Mesodermal cell (in vitro differentiated cells): ENCODE data around the gene GAS2L3.
"Not testable (repeated sequence)": the region's sequence is repeated elsewhere in the genome, so short reads cannot be mapped to it uniquely, and the experiment has no call there.

ENCODE experiments used
- H3K27ac ChIP-seq: 2 replicates; pipeline ENCODE4 v1.7.0; 2013; ENCODE audit warnings: mild to moderate bottlenecking, low read depth, low read length, moderate library complexity; ENCODE audit not compliant: severe bottlenecking
- H3K36me3 ChIP-seq: 2 replicates; pipeline ENCODE4 v1.7.1; 2013; ENCODE audit warnings: mild to moderate bottlenecking, low read length, moderate library complexity; ENCODE audit not compliant: control insufficient read depth, insufficient read depth
- H3K4me1 ChIP-seq: one replicate; pipeline ENCODE4 v1.7.1; 2013; ENCODE audit warnings: mild to moderate bottlenecking, low read length; ENCODE audit not compliant: insufficient read depth, control insufficient read depth, poor library complexity, severe bottlenecking
- H3K4me3 ChIP-seq: 2 replicates; pipeline ENCODE4 v1.7.0; 2013; ENCODE audit warnings: low read length, control low read depth, mild to moderate bottlenecking; ENCODE audit not compliant: insufficient read depth, poor library complexity, severe bottlenecking; ENCODE audit errors: extremely low read depth
- H3K9me3 ChIP-seq: 2 replicates; pipeline ENCODE4 v1.7.1; 2013; ENCODE audit warnings: mild to moderate bottlenecking, low read length, moderate library complexity; ENCODE audit not compliant: control insufficient read depth
- WGBS, 2 experiments: methylation state at CpG; one replicate each; pipeline ENCODE4 v1.1.5; 2013; ENCODE audit warnings: missing lambda C conversion rate in 2 of 2; ENCODE audit not compliant: insufficient coverage in 2 of 2; 5-methylcytosine and 5-hydroxymethylcytosine counted together

Gene GAS2L3

DNA sequence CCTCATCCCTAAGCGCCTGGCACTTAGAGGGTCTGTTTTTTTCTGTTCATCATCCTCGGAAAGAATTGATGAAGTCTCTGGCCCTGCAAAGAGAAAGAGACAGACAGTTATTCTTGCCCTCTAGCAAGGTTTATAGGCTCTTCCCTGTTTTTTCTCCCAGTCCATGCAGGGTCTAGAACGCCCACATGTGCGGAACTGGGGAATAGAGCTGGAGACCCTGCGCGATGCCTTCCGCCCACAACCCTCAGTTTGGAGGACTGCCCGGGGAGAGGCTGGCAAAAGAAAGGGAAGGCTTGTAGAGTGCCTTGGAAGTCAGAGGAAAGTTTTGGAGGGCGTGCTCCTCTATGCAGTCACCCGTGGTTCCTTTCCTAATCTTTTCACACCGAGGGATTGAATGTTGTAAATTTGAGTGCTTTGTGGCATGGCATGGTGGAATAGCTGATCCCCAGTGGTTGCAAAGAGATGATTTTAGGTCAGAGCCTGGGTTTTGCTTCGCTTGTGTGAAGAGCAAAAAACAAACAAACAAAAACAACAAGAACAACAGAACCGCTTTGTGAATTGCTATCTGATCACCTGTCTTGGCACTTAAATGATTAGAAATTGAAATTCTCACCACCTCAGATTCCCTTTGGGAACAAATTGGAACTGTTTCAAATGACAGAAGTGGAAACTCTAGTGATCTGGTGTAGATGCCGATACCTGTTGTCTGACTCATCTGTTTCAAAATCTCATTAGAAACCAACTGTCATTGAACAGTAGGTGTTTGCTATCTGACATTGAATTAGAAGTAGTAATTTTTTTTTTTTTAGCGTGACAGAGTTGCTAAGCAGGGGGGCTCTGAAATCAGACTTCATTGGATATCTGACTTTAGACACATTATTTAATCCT, 947 bp downstream of the GAS2L3 start:
- peaks cover 3% of the 10 kb centered on the region for H3K4me1 ChIP-seq
- no peak overlapping the region for H3K27ac ChIP-seq
- H3K36me3 ChIP-seq, result no peaks in the 10 kb centered on the region
- H3K4me3 ChIP-seq, result peak overlapping the region; percentile 69
- 0 to 9% methylated on average over 3 to 6 of the region's 15 CpGs for WGBS, 2 experiments
- H3K9me3 ChIP-seq, result no peaks in the 10 kb centered on the region

GRCh38 chr12:100576331-100577036, 3.0 kb downstream of the GAS2L3 start:
- Histone ChIP-seq H3K9me3 (no peaks in the 10 kb centered on the region), H3K27ac (no peak overlapping the region), H3K4me1 (peaks cover 3% of the 10 kb centered on the region), H3K36me3 (no peaks in the 10 kb centered on the region), H3K4me3 (no peak overlapping the region)
- no CpG with 5 or more reads among the region's 3 CpGs for WGBS, 2 experiments

GRCh38 chr12:100578923-100579322, 5.4 kb downstream of the GAS2L3 start:
- H3K4me3 ChIP-seq, result no peak overlapping the region
- peaks cover 7% of the 10 kb centered on the region for H3K9me3 ChIP-seq
- peaks cover 3% of the 10 kb centered on the region for H3K4me1 ChIP-seq
- H3K27ac ChIP-seq, result no peak overlapping the region
- WGBS, 2 experiments, result 88 to 100% methylated on average over 4 to 5 of the region's 5 CpGs
- H3K36me3 ChIP-seq, result no peaks in the 10 kb centered on the region

DNA sequence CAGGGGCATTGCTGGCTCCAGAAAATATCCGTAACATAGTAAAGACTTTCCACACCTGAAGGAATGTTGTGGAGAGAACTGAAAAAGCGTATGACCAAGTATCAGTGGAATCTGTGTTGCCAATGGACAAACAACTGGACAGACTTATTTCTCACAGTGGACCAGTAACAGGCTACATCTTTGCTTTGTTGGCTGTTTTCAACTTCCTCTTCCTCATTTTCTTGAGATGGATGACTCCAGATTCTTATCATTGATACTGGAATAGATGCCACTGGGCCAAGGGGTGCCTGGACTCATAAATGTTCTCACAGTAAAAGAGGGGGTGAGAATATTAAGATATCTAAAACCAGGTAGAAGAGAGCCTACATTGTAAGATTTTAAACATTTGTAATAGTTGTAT, 6.4 kb downstream of the GAS2L3 start:
- peaks cover 7% of the 10 kb centered on the region for H3K9me3 ChIP-seq
- WGBS, 2 experiments, result 83 to 91% methylated on average over 2 of the region's 2 CpGs

GRCh38 chr12:100584256-100584655, 10.8 kb downstream of the GAS2L3 start:
- WGBS, 2 experiments, result 72 to 88% methylated on average over 3 of the region's 3 CpGs
- Histone ChIP-seq H3K36me3 (no peaks in the 10 kb centered on the region), H3K27ac (no peak overlapping the region), H3K4me3 (no peak overlapping the region), H3K9me3 (peaks cover 9% of the 10 kb centered on the region), H3K4me1 (no peaks in the 10 kb centered on the region)

More for the DNA sequence above, 6.4 kb downstream of the GAS2L3 start:
- H3K36me3 ChIP-seq, result no peaks in the 10 kb centered on the region
- H3K27ac ChIP-seq, result no peak overlapping the region
- H3K4me1 ChIP-seq, result peaks cover under 1% of the 10 kb centered on the region
- no peak overlapping the region for H3K4me3 ChIP-seq

DNA sequence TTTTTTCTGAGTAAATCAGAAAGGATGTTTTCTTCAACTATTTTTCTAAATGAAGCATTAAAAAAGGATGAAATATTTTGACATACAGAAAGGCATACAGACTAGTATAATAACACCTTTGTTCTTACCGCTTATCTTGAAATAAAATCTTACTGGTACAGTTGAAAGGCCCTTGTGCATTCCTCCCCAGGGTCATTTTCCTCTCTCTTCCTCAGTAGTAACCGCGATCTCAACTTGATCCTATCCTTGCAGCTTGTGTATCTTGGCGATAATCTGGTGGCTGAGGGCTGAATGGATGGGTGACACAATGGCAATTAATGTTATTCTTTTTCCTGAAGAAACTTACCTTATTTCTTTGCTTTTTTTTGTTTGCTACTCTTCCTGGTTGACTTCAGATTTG, 18.5 kb downstream of the GAS2L3 start:
- H3K36me3 ChIP-seq, result no peaks in the 10 kb centered on the region

GRCh38 chr12:100593490-100593889, 20.0 kb downstream of the GAS2L3 start:
- peak overlapping the region; percentile 45 for H3K27ac ChIP-seq
- H3K4me1 ChIP-seq, result peaks cover 5% of the 10 kb centered on the region
- H3K4me3 ChIP-seq, result no peak overlapping the region
- H3K36me3 ChIP-seq, result no peaks in the 10 kb centered on the region
- 60 to 87% methylated on average over 4 to 5 of the region's 5 CpGs for WGBS, 2 experiments
- peaks cover 4% of the 10 kb centered on the region for H3K9me3 ChIP-seq

More for the DNA sequence above, 18.5 kb downstream of the GAS2L3 start:
- Histone ChIP-seq H3K9me3 (peaks cover 7% of the 10 kb centered on the region), H3K4me3 (no peak overlapping the region), H3K27ac (no peak overlapping the region), H3K4me1 (peaks cover 5% of the 10 kb centered on the region)
- 83 to 100% methylated on average over 1 to 2 of the region's 4 CpGs for WGBS, 2 experiments

DNA sequence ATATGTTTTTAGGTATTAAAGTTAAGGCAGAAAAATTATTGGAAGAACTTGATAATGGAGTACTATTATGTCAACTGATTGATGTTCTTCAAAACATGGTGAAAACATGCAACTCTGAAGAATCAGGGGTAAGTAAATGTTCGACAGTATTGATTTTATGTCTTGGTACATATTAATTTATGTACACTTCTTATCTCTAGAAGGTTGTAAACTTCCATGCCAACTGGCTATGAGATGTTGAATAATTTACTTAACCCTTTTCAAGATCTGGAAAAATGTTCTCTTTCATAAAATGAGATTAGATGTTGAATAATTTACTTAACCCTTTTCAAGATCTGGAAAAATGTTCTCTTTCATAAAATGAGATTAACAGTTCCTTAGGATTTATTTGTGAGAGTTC, 28.1 kb downstream of the GAS2L3 start:
- H3K9me3 ChIP-seq, result no peaks in the 10 kb centered on the region
- WGBS, 2 experiments, result no CpG with 5 or more reads among the region's 1 CpG

DNA sequence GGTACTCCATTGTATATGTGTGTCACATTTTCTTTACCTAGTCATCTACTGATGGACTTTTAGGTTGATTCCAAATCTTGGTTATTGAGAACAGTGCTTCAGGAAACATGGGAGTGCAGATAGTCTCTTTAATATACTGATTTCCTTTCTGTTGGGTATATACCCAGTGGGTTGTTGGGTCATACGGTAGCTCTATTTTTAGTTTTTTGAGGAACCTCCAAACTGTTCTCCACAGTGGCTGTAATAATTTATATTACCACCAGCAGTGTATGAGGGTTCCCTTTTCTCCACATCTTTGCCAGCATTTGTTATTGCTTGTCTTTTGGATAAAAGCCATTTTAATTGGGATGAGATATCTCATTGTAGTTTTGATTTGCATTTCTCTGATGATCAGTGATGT, 29.5 kb downstream of the GAS2L3 start:
- no CpG with 5 or more reads among the region's 1 CpG for WGBS, 2 experiments
- H3K9me3 ChIP-seq, H3K4me1 ChIP-seq, H3K27ac ChIP-seq, H3K4me3 ChIP-seq, H3K36me3 ChIP-seq: not testable (repeated sequence)

More for the DNA sequence above, 28.1 kb downstream of the GAS2L3 start:
- no peaks in the 10 kb centered on the region for H3K36me3 ChIP-seq
- H3K27ac ChIP-seq, result no peak overlapping the region
- H3K4me3 ChIP-seq, result no peak overlapping the region
- H3K4me1 ChIP-seq, result no peaks in the 10 kb centered on the region

DNA sequence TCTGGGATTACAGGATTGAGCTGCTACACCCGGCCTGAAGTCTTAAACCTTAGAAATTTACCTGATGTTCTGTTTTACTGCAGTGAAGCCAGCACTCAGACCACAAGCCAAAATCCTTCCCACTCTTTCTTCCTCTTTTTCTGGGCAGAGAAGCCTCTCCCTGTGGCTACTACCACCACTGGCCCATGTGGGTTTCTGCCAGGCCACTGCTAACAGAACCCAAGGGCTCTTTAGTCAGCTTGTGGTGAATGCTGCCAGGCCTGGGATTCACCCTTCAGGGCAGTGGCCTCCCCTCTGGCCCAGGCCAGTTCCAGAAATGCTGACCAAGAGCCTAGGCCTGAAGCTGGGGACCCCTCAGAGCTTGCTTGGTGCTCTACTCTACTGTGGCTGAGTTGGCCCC, 35.3 kb downstream of the GAS2L3 start:
- no peak overlapping the region for H3K4me3 ChIP-seq
- H3K4me1 ChIP-seq, result no peaks in the 10 kb centered on the region
- WGBS, 2 experiments, result 80% methylated on average over 1 of the region's 1 CpG; no CpG with 5 or more reads in 1 of the 2 experiments
- no peaks in the 10 kb centered on the region for H3K36me3 ChIP-seq
- H3K9me3 ChIP-seq, result no peaks in the 10 kb centered on the region
- no peak overlapping the region for H3K27ac ChIP-seq
